Sciatic nerve (tissue), 2 donors: ENCODE measurements around the gene UCK2. TPM values are rescaled to one million over a fixed set of nuclear protein-coding genes. Genes with fewer than 3 reads are reported as not detected.

Experiments
- ATAC-seq: fragments of 200-7000 bp; cut with Tn5 transposase; one replicate; pipeline ENCODE4 v1.9.1; 2020; ENCODE audit warnings: mild to moderate bottlenecking, moderate library complexity
- DNase-seq: peaks from one replicate; pipeline ENCODE4 v3.0.0-alpha.2; 2020; ENCODE audit warnings: low spot score
- intact Hi-C: fragments of 100-400 bp; cut with DNase I; formaldehyde crosslinking; loops from one replicate; pipeline ENCODE4 v1.14.2; 2022
- total RNA-seq: library from RNA; stranded (reverse); fragmentation: NEBNext Ultra II Directional; extraction: Animal tissue kit (Norgen Biotek cat#: 25700); gene quantifications from one replicate; pipeline ENCODE4 v1.2.1, GENCODE V29; 2021
- donor health status: DM: no; HTN: no; CAD: no.
- donor health status: DM: no; HTN: no; CAD: no.

The UCK2 gene
- total RNA-seq, 1 donor from 2014 or later, result 28.1 TPM

GRCh38 chr1:165945911-165946310 lies 118.5 kb downstream of the UCK2 start:
- no peak for ATAC-seq
- intact Hi-C loops, result no loop called here
- no peak for DNase-seq

- DNase-seq (no peak), ATAC-seq (no peak)
- intact Hi-C loops, result no loop called here
These were observed 120.5 kb downstream of the UCK2 start for GRCh38 chr1:165947797-165948455.

- intact Hi-C loops, result no loop called here
- DNase-seq, result no peak
- no peak for ATAC-seq
These were observed 122.1 kb downstream of the UCK2 start for GRCh38 chr1:165949335-165950130.

- DNase-seq (no peak), ATAC-seq (peak; percentile 34)
- intact Hi-C loops, result no loop called here
These were observed 127.5 kb downstream of the UCK2 start for GRCh38 chr1:165954940-165955339.

- DNase-seq, result no peak
These were observed 130.9 kb downstream of the UCK2 start for GRCh38 chr1:165958306-165958705.

GRCh38 chr1:165960136-165960535 lies 132.7 kb downstream of the UCK2 start:
- intact Hi-C loops, result no loop called here
- DNase-seq, result no peak
- no peak for ATAC-seq

More at GRCh38 chr1:165958306-165958705, 130.9 kb downstream of the UCK2 start:
- no peak for ATAC-seq
- intact Hi-C loops, result no loop called here

- no peak for ATAC-seq
- DNase-seq, result no peak
- intact Hi-C loops, result no loop called here
These were observed 133.5 kb downstream of the UCK2 start for GRCh38 chr1:165960881-165961280.

Other genes starting within 250 kb of the UCK2 start
- gene MGST3, start 196.4 kb upstream of the UCK2 start, total RNA-seq, result 142 TPM
- 61.1 TPM for gene ALDH9A1, start 129.1 kb upstream of the UCK2 start, total RNA-seq
- 55.1 TPM for gene TMCO1, start 58.7 kb upstream of the UCK2 start, total RNA-seq